ENCODE results near the gene EIF4ENIF1. TPM values are rescaled to one million over a fixed set of nuclear protein-coding genes. Genes with fewer than 3 reads are reported as not detected.

The EIF4ENIF1 gene
- total RNA-seq, 2 donors from 2014 or later, result 34.5 to 37.1 TPM

DNA sequence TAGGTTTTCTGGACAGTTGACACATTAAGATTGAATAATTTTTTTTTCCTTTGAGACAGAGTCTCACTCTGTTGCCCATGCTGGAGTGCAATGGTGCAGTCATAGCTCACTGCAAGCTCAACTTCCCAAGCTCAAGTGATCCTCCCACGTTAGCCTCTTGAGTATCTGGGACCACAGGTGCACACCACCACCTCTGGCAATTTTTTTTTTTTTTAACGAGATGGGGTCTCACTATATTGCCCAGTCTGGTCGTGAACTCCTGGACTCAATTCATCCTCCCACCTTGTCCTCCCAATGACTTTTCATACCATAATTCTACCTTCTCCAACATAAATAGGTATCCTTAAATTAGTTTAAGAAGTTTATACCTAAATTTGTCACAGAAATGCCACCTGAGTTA lies 8.5 kb downstream of the EIF4ENIF1 start:
- Histone ChIP-seq H3K27ac (ENCODE audit: low read depth, low read length) (no peak overlapping the region), H3K36me3 (ENCODE audit: control insufficient read depth, insufficient read depth, low read length) (peaks cover 61% of the 10 kb centered on the region), H3K9ac (ENCODE audit: extremely low read depth, low read length, poor library complexity, severe bottlenecking) (no peak overlapping the region), H3K9me3 (ENCODE audit: control insufficient read depth, low read length) (no peaks in the 10 kb centered on the region), H3K4me1 (ENCODE audit: control insufficient read depth, insufficient read depth, low read length) (no peaks in the 10 kb centered on the region), H3K4me3 (ENCODE audit: low read length) (no peak overlapping the region), H3K27me3 (ENCODE audit: control insufficient read depth, insufficient read depth, low read length, poor library complexity, severe bottlenecking) (no peaks in the 10 kb centered on the region)
- Mint-ChIP-seq H3K4me3 (no peak overlapping the region), H3K4me1 (peaks cover 7% of the 10 kb centered on the region), H3K36me3 (ENCODE audit: low read depth) (peaks cover 65% of the 10 kb centered on the region), H3K27me3 (ENCODE audit: insufficient read depth) (no peaks in the 10 kb centered on the region), H3K27ac (no peak overlapping the region), H3K9me3 (no peaks in the 10 kb centered on the region)
- no peak for DNase-seq
- no peak for TF ChIP-seq CTCF (conservative IDR thresholded peaks at IDR 0.05)
- 90 to 93% methylated on average over 3 of the region's 3 CpGs for WGBS, 2 experiments (ENCODE audit: insufficient coverage in 1 of 2, insufficient read length in 1 of 2)

DNA sequence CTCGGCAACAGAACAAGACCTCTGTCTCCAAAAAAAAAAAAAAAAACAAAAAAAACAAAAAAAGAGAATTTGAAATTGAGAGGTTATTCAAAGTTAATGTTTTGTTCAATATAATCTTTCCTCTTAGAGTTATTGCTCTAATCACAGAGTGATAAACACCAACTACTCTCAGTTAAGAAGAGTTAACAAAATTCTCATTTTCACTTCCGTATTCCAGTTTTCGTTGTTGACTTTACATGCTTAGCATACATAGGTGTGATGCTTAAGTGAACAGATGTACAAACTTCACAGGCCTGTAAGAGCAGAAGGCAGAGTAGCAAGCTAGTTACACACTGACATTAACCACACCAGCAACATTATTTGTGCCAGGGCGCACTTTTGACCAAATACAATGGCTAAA lies 12.3 kb downstream of the EIF4ENIF1 start:
- H3K4me3 Mint-ChIP-seq, result no peak overlapping the region
- no peak overlapping the region for H3K9ac ChIP-seq (ENCODE audit: extremely low read depth, low read length, poor library complexity, severe bottlenecking)
- H3K4me1 ChIP-seq (ENCODE audit: control insufficient read depth, insufficient read depth, low read length), result no peaks in the 10 kb centered on the region
- H3K9me3 Mint-ChIP-seq, result no peaks in the 10 kb centered on the region
- H3K27me3 ChIP-seq (ENCODE audit: control insufficient read depth, insufficient read depth, low read length, poor library complexity, severe bottlenecking), result no peaks in the 10 kb centered on the region
- peaks cover 71% of the 10 kb centered on the region for H3K36me3 ChIP-seq (ENCODE audit: control insufficient read depth, insufficient read depth, low read length)
- peaks cover 7% of the 10 kb centered on the region for H3K4me1 Mint-ChIP-seq
- DNase-seq, result no peak
- no peak overlapping the region for H3K27ac Mint-ChIP-seq
- H3K4me3 ChIP-seq (ENCODE audit: low read length), result no peak overlapping the region
- no peaks in the 10 kb centered on the region for H3K9me3 ChIP-seq (ENCODE audit: control insufficient read depth, low read length)
- H3K36me3 Mint-ChIP-seq (ENCODE audit: low read depth), result peaks cover 57% of the 10 kb centered on the region
- WGBS, 2 experiments (ENCODE audit: insufficient coverage in 1 of 2, insufficient read length in 1 of 2), result 92 to 100% methylated on average over 2 to 3 of the region's 4 CpGs
- no peaks in the 10 kb centered on the region for H3K27me3 Mint-ChIP-seq (ENCODE audit: insufficient read depth)
- H3K27ac ChIP-seq (ENCODE audit: low read depth, low read length), result no peak overlapping the region
- TF ChIP-seq CTCF (conservative IDR thresholded peaks at IDR 0.05), result no peak

DNA sequence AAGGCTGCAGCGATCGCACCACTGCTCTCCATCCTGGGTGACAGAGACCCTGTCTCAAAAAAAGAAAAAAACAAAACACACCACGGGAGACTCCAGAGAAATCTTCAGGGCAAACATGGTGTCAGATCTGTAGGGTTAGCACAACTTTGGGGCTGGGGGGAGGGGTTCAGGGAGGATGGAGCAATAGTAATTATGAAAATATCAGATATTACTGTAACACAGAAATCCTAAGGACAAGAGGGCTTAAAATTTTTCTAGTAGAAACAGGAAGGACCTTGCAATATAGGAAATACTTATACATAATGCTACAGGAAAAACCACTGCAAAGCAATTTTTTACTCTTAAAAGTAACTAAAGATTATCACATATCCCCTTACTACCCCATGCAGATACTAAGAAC lies 13.8 kb downstream of the EIF4ENIF1 start:
- H3K4me1 Mint-ChIP-seq, result peaks cover 7% of the 10 kb centered on the region
- peaks cover 54% of the 10 kb centered on the region for H3K36me3 Mint-ChIP-seq (ENCODE audit: low read depth)
- Histone ChIP-seq H3K27ac (ENCODE audit: low read depth, low read length) (no peak overlapping the region), H3K27me3 (ENCODE audit: control insufficient read depth, insufficient read depth, low read length, poor library complexity, severe bottlenecking) (no peaks in the 10 kb centered on the region), H3K36me3 (ENCODE audit: control insufficient read depth, insufficient read depth, low read length) (peaks cover 68% of the 10 kb centered on the region), H3K9me3 (ENCODE audit: control insufficient read depth, low read length) (no peaks in the 10 kb centered on the region), H3K4me1 (ENCODE audit: control insufficient read depth, insufficient read depth, low read length) (no peaks in the 10 kb centered on the region), H3K4me3 (ENCODE audit: low read length) (no peak overlapping the region), H3K9ac (ENCODE audit: extremely low read depth, low read length, poor library complexity, severe bottlenecking) (no peak overlapping the region)
- H3K27ac Mint-ChIP-seq, result no peak overlapping the region
- H3K4me3 Mint-ChIP-seq, result no peak overlapping the region
- 98% methylated on average over 3 of the region's 3 CpGs; no CpG with 5 or more reads in 1 of the 2 experiments for WGBS, 2 experiments (ENCODE audit: insufficient coverage in 1 of 2, insufficient read length in 1 of 2)
- DNase-seq, result no peak
- H3K9me3 Mint-ChIP-seq, result no peaks in the 10 kb centered on the region
- H3K27me3 Mint-ChIP-seq (ENCODE audit: insufficient read depth), result no peaks in the 10 kb centered on the region
- TF ChIP-seq CTCF (conservative IDR thresholded peaks at IDR 0.05), result no peak

Data from endodermal cell (in vitro differentiated cells).